HL-60/S4 (cell line): ENCODE results near the gene UNC5A.

Experiments
- in situ Hi-C: fragments of 300-500 bp; cut with MboI; formaldehyde crosslinking; loops from 2 replicates; pipeline ENCODE4 v1.14.3; 2022; ENCODE audit warnings: low sequenced_read_pairs

UNC5A gene

GRCh38 chr5:176916337-176916736 is 106.0 kb downstream of the UNC5A start:
- in situ Hi-C loops = no loop called here

GRCh38 chr5:176918613-176919012 is 108.3 kb downstream of the UNC5A start:
- in situ Hi-C loops = no loop called here

- in situ Hi-C loops = no loop called here
Observed at GRCh38 chr5:176921714-176922113, 111.4 kb downstream of the UNC5A start.

GRCh38 chr5:176922817-176923216 is 112.5 kb downstream of the UNC5A start:
- in situ Hi-C loops = no loop called here

- in situ Hi-C loops = no loop called here
Observed at GRCh38 chr5:176927562-176927961, 117.2 kb downstream of the UNC5A start.

GRCh38 chr5:176929654-176930053 is 119.3 kb downstream of the UNC5A start:
- in situ Hi-C loops = no loop called here
